AG10803 (cell line): ENCODE results near the gene MSH5.

ENCODE experiments used
- DNase-seq: peaks from one replicate; pipeline ENCODE4 v3.0.0; 2010; ENCODE audit warnings: low read depth
- H3K4me3 ChIP-seq: 2 replicates; pipeline ENCODE4 v1.5.1; 2011; ENCODE audit warnings: mild to moderate bottlenecking, low read length, control low read depth
- TF ChIP-seq, protein P1 (sequence below): conservative IDR thresholded peaks from 2 replicates; pipeline ENCODE4 v1.5.1; 2011; ENCODE audit warnings: mild to moderate bottlenecking, low read length, control low read depth, inconsistent platforms

MSH5 gene

DNA sequence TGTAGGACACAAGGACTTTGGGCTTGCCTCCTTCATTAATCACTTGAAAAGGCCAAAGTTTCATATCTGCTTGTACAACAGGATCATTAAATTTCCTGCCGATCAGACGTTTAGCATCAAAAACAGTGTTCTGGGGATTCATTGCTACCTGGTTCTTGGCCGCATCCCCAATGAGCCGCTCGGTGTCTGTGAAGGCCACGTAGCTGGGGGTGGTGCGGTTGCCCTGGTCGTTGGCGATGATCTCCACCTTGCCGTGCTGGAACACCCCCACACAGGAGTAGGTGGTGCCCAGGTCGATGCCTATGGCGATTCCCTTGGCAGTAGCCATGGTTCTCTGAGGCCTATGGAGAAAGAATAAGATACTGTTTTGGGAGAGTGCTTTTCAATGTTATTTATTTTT, 71.8 kb downstream of the MSH5 start:
- H3K4me3 ChIP-seq = no peak overlapping the region
- no peak for DNase-seq
- TF ChIP-seq, protein P1, sequence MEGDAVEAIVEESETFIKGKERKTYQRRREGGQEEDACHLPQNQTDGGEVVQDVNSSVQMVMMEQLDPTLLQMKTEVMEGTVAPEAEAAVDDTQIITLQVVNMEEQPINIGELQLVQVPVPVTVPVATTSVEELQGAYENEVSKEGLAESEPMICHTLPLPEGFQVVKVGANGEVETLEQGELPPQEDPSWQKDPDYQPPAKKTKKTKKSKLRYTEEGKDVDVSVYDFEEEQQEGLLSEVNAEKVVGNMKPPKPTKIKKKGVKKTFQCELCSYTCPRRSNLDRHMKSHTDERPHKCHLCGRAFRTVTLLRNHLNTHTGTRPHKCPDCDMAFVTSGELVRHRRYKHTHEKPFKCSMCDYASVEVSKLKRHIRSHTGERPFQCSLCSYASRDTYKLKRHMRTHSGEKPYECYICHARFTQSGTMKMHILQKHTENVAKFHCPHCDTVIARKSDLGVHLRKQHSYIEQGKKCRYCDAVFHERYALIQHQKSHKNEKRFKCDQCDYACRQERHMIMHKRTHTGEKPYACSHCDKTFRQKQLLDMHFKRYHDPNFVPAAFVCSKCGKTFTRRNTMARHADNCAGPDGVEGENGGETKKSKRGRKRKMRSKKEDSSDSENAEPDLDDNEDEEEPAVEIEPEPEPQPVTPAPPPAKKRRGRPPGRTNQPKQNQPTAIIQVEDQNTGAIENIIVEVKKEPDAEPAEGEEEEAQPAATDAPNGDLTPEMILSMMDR = no peak
